NCI-H345 treated with DMSO at 0.1 percent for 48 hours (cell line): ENCODE data around the gene ACSL6.

Experiments
- DNase-seq: peaks from one replicate; lab custom pipeline; 2025; ENCODE audit not compliant: unreplicated experiment; lab: John Stamatoyannopoulos, UW

The ACSL6 gene

DNA sequence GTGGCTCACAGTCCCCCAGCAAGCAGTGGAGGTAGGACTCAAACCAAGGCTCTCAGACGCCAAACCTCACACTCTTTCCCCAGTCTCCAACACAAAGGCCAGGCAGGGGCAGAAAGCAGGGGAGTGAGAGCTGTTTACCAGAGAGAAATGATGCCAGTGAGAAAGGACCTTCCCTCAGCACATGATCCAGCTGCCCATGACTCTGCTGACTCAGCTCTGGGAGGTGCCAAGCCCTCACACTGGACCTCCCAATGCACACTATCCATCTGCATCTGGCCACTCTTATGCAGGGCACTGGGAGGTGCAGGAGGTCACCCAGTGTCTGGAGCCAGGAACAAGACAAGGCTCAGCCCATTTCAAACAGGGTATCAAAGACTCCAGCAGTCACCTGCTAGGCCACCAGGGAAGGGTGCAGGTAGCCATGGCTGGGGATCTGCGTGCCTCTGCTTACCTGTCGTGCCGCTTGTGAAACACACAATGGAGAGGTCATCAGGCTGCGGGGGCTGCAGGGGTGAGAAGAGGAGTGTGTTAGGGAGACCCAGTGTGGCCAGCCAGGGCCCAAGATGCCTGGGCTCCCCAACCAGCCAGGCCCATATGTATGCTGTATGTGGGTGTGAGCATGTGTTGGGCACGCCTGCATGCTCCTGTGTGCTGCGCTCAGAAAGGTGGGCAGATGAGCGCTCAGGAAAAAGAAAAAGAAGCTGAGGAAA is 26.3 kb downstream of the ACSL6 start:
- no peak for DNase-seq

DNA sequence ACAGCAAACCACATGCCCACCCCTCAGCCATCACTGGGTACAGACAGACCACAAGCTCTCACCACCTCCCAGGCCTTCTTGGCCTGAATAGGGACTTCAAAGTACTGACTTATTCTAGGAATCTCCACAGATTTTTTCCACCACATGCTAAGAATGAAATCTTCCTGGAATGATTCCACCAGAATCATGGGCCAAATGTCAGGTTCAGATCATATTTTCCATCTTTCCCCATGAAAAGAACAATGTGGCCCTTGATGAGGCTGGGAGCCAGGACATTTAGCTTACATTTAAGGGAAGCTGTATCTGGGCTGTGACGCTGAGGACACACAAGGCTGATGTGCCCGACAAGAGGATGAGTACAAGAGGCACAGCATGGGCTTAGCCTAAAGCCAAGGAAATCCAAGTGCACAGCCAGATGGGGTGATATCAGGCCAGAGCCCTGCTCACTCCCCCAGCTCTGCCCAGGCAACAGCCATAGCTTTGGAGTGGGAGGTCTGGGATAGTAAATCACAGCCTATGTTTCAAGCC is 28.1 kb downstream of the ACSL6 start:
- DNase-seq, result no peak

DNA sequence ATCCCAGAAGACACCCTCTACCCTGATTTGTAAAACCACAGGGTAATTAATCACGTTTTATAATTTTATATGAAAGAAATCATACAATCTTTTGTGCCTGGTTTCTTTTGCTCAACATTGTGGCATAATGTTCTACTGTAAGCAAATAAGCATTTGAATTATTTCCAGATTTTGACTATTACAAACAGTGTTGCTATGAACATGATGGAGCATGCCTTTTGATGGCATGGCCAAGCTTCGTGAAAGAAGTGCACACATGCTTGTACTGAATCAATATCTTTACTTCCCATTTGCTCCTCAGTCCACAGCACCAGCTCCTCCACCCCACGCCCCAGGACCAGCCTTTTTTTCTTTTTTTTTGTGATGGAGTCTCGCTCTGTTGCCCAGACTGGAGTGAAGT is 29.9 kb downstream of the ACSL6 start:
- no peak for DNase-seq

DNA sequence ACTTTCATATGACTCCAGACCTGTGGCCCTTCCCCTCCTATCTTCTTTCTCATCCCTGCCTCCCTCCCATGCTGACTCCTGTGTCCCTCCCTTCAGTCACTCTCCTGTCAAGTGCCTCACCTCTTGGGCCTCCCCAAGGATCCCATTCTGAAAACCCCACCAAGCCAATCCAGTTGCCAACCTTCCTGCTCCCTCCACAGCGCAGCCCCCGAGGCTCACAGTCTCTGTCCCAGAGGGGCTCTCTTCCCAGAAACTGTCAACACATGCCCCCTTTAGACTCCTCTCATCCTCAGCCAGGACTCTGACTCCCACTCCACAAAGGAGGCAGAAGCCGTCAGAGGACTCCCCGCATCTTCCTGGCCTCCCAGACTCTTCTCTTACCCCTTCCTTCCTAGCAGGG is 30.8 kb downstream of the ACSL6 start:
- DNase-seq, result no peak

DNA sequence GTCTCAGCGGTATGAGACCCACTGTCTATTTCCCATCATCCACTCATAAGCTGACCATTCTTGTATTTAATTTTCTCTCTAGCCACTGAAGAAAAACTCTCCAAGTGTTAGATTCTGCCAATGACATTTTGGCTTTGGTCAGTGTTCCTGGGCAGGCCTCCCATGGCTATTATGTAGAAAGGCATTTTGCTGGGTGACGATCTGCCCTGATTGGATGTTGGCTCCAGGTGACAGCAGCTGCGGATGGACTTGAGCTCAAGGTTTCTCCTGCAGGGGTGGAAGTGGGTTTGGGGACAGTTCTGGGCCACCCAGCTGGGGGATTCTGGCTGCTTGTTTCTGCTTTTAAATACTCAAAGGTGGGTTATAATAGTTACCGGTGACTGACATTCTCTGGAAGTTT is 31.6 kb downstream of the ACSL6 start:
- DNase-seq, result no peak

DNA sequence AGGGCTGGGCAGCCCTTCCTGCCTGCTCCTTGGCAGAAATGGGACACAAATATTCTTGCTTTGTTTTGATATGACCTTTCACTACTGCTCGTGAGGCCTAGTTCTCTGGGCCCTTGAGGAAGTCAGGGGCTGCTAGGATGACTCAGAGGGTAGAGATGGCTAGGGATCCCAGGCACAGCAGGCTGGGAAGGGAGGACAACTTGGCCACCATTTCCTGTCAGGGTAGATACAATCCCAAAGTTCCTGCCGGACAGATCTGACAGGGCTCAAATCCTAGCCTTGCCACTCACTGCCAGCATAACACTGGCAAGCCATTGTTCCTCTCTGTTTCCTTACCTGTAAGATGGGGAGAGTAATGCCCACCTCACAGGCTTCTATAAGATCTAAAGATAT is 34.2 kb downstream of the ACSL6 start:
- DNase-seq, result no peak

DNA sequence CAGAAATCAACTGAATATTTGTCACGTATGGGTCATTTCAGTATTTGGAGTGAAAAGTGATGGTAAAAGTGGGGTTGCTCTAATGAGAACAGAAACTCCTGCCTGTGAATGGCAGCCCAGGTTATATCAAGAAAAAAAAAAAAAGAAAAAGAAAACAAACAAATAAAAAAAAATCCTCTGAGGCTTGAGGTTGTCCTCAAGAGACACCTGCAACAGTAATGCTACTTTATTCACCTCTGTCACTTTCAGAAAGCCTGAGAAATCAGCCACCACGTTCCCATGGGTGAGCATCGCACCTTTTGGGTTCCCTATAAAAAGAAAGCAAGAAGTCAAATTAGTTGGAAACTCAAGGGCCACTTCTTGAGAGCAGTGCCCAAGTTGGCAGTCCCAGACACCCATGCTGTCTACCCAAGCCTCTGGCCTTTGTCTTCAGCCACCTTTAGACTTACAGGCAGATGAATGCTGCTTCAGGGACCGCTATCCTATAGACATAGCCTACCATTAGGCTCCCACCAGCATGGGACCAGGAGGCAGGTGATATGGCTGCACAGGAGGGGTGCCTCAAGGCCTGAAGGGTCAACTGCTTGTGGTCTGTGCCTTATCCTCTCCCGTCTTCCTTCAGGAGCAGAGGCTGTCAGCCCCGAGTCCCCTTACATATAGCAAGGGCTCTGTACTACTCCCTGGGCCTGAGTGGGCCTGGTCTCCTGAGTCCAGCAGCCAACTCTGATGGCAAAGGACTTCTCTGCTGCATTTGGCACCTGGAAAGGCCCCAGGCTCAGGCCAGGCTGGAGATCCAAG is 34.8 kb downstream of the ACSL6 start:
- no peak for DNase-seq

DNA sequence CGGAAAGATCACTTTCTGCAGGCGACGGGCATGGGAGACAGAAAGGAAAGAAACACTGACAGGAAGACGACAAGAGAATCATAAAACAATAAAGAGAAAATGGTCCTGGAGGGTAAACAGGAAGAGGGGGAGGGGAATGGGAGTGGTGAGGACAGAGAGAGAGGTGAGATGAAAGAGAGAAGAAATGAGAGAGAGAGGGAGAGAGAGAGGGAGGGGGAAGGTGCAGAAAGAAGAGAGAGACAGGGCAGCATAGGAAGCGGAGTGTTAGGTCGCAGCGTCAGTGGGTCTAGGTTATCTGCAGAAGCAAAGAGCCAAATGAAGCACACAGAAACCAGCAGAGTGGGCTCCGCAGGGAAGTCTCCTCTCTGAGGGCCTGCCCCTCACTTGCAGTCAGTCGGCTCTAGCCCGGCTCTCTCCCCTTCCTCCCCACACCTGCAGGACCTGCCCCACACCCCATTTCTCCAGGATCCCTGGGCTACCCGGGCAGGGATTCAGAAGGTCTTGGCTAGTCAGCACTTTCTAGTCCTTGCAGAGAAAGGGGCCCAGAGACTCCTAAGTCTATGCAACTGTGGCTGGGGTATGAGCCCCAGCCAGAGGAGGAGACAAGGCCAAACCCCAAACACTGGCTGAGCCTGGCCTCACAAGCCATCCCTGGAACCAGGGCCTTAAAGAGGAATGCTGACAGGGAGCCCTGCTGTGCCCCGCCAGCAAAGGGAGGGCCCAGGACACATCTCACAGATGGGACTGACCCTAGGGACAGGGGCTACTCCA is 36.3 kb downstream of the ACSL6 start:
- no peak for DNase-seq

DNA sequence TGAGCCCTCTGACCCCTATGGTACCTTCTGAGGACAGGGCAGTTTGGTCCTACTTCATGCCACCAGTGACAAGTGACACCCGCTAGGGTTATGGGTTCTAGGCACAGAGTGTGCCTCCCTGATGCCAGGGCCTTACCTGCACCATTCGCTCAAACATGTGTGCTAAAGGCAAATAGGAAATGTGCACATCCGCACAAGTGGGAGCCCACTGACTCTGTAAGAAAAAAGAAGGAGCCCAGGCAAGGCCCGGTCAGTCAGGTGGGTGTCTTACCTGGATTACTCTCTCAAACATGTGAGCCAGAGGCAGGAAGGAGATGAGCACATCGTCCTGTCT is 36.9 kb downstream of the ACSL6 start:
- no peak for DNase-seq

DNA sequence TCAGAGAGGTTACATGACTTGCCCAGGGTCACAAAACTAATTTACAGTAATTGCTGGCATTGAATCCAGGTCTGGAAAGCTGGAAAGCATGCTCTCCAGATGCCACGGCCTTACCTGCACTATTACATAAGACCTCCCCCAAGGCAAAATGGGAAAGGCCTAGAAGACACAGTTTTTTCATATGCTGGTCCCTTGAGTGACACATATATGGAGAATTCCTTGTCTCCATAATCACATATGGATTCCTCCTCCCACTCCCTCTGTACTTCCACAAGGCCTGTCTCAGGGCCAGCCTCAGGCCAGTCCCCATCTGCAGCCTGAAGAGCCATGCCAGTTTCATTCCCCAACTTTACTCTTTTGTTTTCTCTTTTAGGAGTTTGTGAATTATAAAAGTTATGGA is 37.4 kb downstream of the ACSL6 start:
- no peak for DNase-seq

DNA sequence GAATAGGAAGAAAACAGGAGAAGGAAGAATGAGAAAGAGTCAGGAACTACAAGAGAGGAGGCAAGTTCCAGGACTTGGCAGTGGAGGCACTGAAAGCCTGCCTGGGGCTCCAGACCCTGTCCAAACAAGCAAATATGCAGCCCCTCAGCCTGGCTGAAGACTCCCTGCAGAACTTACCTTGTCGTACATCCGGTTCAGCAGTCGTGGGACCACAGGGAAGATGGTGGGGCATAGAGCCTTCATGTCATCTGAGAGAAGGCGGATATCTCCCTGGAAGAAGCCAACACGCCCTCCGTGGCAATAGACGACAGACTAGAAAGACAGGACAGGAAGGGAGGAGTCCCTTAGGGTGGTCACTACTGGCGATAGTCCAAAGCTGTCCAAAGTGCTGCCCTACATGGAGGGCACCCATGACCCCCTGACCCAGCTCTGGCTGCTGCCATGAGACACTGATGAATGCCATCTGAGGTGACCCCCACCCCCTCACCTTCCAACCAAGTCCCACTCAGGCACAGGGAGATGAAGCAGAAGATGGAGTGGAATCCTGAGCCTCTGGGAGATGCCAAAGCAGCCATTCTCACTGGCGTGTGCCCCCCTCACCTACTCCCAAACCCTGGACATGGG is 38.3 kb downstream of the ACSL6 start:
- no peak for DNase-seq

DNA sequence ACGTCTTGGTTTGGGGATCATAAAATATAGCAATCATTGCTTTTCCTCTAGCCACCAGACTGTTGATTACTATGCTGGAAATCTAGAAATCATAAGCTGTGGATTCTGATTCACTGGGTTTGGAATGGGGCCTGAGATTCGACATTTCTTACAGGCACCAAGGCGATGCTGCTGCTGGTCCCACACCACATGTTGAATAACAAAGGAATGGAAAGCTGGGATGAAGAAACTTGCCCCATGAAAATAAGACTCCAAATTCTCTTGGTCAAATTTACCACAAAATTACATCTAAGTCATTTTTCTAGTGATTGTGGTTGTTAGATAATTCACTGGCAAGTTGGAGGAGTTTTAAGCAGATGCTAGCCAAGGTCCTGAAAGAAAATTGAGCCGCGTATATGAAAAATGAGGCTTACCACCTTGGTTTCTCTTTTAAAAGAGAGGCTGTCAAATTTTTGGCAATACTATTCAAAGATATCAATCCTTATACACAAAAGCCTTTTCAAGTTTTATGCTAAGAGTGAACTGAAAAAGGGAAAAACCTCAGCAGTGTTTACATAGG is 43.0 kb downstream of the ACSL6 start:
- DNase-seq, result no peak

DNA sequence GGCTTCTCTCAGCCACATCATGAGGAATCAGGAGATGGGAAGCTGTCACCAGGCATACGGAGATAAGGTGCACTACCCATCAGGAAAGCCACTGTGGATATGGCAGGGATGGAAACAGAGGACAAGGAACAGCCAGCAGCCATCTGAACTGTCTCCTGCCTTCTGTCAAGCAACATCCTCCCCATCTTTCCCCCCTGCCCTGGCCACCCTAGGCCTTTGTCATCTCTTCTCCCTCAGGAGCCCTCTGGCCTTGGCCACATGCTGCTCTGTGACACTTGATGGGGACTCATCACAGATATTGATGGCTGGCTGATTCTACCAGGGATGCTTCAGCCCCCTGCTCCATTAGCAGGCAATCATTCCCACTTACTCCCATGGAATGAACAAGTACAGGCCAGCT is 44.9 kb downstream of the ACSL6 start:
- no peak for DNase-seq

DNA sequence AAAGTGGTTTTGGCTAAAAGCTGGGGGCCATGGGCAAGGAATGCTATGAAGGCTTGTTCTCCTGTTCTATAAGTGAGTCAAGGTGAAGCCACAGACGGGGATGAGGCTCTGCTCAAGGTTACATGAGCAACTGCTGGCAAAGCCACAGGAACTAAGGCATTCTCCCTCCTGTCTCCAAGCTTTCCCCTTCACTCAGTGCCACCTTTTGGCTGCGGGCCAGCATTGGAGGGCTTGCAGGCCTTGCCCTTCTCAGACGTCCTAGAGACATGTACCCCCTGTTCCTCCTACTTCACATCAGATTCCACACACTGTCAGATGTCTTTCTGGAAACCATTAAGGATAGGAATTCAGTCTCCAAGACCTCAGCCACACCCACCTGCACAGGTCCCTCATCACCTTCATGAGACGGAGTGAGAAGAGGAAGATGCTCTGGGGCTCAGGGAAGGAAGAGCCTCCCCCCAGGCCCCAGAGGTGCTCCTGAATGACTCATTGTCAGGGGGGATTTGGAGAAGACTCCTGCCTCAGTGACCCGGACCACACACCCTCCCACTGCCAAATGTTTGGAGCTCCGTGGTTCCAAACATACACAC is 45.5 kb downstream of the ACSL6 start:
- no peak for DNase-seq

DNA sequence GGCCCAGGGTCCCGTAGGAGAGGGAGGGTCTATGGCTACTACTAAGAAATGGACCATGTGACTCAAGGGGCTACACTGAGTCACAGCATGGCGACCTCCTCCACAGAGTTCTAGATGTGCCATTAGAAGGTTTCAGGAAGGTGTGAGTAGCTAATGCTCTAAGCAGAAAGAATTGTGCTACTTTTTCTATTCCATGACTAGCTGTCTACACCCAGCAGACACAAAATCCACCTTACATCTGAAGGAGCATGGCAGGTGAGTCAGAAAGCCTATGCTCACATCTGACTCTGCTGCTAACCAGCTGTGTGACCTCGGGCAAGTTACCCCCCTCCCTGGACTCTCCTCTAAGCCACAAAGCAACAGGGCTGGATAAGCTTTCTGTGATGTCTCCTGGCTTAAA is 51.6 kb downstream of the ACSL6 start:
- DNase-seq, result no peak

DNA sequence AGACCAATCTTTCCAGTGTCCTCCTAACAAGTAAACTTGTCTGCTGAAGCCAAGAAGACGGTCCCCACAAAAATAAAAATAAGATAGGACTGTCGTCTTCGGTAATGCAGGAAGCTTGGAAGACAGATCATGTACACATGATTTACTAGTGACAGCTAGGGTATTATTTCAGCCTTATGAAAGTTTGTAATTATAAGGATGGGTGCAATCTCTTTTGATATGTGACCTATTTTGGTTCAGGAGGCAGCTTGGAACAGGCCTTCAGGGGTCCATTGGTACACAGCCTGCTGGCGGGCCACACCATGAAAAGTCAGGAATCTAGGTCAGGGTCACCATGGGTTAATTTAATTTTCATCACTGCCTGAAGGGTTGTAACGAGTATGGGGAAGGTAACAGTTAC is 52.3 kb downstream of the ACSL6 start:
- no peak for DNase-seq

DNA sequence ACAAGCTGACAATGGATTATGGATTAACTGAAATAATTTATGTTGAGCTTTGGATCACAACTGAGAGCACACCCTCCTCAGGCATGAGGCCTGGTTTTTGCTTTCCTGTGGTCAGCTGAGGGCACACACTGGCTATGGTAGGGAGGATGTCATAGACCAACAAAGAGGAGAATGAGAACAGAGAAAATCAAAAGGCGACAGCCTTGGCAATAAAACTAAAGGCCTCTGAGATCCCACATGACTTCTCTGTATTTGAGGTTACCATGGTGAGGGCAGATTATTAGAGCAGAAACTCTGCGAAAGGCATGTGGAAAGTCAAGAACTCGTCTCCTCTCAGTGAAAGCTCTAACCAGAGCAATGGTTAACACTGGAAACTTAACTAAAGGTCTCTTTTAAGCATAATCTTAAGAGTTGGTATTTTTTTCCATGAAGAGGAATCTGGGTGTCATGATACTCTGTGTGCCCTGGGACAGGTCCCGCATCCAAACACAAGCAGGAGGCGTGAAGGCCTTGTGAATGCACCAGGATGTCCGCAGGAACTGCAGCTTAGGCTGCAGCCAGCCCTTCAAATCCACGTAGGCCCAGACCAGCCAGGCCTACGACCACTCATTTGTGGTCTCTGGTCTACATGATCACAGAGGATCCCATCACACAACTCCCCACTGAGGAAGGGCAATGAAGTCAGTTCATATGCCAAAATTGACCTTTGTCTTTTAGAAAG is 53.6 kb downstream of the ACSL6 start:
- DNase-seq, result no peak

DNA sequence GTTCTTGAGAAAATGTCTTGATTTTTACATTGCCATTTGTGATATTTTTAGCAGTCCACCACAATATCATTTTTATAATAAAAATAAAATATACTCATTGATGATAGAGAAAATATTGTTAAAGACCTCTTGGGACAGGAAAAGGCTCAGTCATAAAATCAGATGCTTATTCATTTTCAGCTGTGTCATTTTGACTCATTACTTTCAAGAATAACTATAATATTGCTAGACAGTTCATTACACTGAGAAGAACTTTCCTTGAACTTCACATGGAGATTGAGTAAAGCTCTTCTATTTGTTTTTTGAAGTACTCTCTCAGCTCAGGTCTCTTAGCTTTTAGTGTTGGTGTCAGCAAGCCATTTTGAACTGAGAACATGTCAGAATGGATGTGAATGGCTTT is 57.5 kb downstream of the ACSL6 start:
- DNase-seq, result no peak

DNA sequence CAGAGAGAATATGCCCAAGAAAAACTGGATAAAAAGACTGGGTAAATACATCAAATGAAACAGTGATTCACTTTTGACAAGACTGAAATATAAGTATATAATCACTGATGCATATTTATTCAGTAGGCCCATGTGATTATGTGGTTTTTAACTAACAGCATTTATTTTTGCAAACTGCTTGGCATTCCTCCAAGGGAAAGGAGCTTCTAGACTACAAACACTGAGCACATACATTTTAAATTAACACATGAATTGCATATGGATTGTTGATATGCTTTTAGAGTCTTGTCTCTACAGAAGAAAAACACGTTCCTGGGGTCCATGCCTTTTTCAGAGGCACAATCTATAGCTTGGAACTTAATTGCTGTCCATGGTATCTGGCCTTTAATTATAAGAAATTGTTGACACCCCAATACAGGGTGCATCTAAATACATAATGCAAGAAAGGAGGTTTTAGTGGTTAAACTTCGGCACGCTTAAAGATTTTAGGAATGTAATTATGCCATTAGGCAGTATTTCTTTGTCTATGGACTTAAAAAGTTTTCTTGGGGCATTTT is 59.1 kb downstream of the ACSL6 start:
- DNase-seq, result no peak

DNA sequence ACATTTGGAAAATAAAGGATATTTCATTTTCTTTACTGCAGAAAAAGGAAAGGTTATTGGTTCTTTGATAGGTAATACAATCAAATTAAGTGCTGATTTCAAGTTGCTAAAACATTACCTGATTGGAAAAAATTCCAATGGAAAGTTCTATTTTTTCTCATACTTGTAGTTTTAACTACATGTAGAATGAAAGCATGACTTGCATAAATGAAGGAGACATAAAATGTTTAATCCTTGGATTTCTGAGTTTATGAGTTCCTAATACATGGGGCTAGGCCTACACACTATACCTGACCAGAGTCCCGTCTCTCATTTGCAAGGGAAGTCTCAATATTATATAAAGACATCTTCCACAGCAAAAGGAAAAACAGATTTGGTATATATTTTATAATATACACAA is 60.8 kb downstream of the ACSL6 start:
- DNase-seq, result no peak
